Thoracic aorta (tissue), 2 donors: ENCODE measurements around the gene ZNF212. TPM values are rescaled to one million over a fixed set of nuclear protein-coding genes. Genes with fewer than 3 reads are reported as not detected.

ENCODE experiments used
- ATAC-seq: fragments of 150-250 bp; one replicate; pipeline ENCODE4 v1.8.0; 2017; ENCODE audit warnings: low read depth; ENCODE audit not compliant: insufficient number of reproducible peaks, low FRiP score
- DNase-seq: peaks from one replicate; pipeline ENCODE4 v3.0.0-alpha.2; 2020; ENCODE audit warnings: low spot score
- H3K27ac ChIP-seq, 2 donors: fragments of 200-600 bp; sonication (generic); 1 replicate in 1 of 2; 2 replicates in 1 of 2; pipeline ENCODE4 v1.5.1; 2016; ENCODE audit warnings: mild to moderate bottlenecking in 2 of 2, moderate library complexity in 2 of 2
- H3K27me3 ChIP-seq: fragments of 200-600 bp; sonication (generic); replicated peaks from 2 replicates; pipeline ENCODE4 v1.6.0; 2016; ENCODE audit warnings: mild to moderate bottlenecking; ENCODE audit not compliant: insufficient read depth
- H3K36me3 ChIP-seq: fragments of 200-600 bp; sonication (generic); one replicate; pipeline ENCODE4 v1.5.1; 2016
- H3K4me1 ChIP-seq, 2 donors: fragments of 200-600 bp; sonication (generic); 1 replicate in 1 of 2; 2 replicates in 1 of 2; pipeline versions ENCODE4 v1.5.1 to v1.6.0; 2016; ENCODE audit warnings: low read depth in 2 of 2, mild to moderate bottlenecking in 1 of 2; ENCODE audit not compliant: control insufficient read depth in 1 of 2
- H3K4me3 ChIP-seq: fragments of 200-600 bp; sonication (generic); 2 replicates; pipeline ENCODE4 v1.5.1; 2016; ENCODE audit warnings: mild to moderate bottlenecking
- H3K9me3 ChIP-seq: fragments of 200-600 bp; sonication (generic); 2 replicates; pipeline ENCODE4 v1.5.1; 2016
- total RNA-seq, 2 donors: library from RNA; depleted of rRNA; stranded (reverse); fragments of >200 nt; gene quantifications; one replicate each; pipeline versions ENCODE4 v1.1.0 to v1.2.3, GENCODE V29; 2016
- TF ChIP-seq, protein P1 (sequence below): fragments of 200-600 bp; sonication (generic); IDR thresholded peaks from one replicate; pipeline ENCODE4 v1.5.1; 2019; ENCODE audit warnings: antibody characterized with exemption

The ZNF212 gene
- total RNA-seq, 2 donors from 2014 or later, result 6.6 to 8.3 TPM

DNA sequence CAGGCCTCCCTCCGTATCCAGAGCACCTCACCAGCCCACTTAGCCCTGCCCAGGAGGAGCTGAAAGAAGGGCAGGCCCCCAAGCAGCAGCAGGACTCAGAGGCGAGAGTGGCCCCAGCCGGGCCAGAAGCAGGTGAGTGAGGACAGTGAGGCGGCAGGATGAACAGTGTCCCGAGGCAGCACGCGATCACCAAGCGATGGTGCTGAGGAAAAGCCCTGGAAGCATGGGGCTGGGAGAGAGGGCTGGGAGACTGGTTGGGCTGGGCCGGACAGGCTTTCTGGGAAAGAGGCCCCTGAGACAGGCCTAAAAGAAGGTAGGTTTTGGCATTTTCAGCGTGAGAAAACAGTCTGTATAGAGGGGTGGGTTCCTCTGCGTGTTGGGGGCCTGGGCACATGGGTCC lies 38.9 kb downstream of the ZNF212 start:
- no peak for ATAC-seq
- Histone ChIP-seq H3K27me3 (no peaks in the 10 kb centered on the region), H3K9me3 (no peaks in the 10 kb centered on the region), H3K4me3 (no peak overlapping the region), H3K27ac (no peak overlapping the region), H3K4me1 (no peaks in the 10 kb centered on the region), H3K36me3 (peaks cover 36% of the 10 kb centered on the region)
- no peak for DNase-seq
- TF ChIP-seq, protein P1, sequence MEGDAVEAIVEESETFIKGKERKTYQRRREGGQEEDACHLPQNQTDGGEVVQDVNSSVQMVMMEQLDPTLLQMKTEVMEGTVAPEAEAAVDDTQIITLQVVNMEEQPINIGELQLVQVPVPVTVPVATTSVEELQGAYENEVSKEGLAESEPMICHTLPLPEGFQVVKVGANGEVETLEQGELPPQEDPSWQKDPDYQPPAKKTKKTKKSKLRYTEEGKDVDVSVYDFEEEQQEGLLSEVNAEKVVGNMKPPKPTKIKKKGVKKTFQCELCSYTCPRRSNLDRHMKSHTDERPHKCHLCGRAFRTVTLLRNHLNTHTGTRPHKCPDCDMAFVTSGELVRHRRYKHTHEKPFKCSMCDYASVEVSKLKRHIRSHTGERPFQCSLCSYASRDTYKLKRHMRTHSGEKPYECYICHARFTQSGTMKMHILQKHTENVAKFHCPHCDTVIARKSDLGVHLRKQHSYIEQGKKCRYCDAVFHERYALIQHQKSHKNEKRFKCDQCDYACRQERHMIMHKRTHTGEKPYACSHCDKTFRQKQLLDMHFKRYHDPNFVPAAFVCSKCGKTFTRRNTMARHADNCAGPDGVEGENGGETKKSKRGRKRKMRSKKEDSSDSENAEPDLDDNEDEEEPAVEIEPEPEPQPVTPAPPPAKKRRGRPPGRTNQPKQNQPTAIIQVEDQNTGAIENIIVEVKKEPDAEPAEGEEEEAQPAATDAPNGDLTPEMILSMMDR, result no peak

GRCh38 chr7:149279111-149279743 lies 39.8 kb downstream of the ZNF212 start:
- peaks cover 36% of the 10 kb centered on the region for H3K36me3 ChIP-seq
- no peak overlapping the region for H3K27ac ChIP-seq
- no peak for DNase-seq
- TF ChIP-seq, protein P1, result no peak
- no peaks in the 10 kb centered on the region for H3K9me3 ChIP-seq
- no peak overlapping the region for H3K4me3 ChIP-seq
- ATAC-seq, result no peak
- no peaks in the 10 kb centered on the region for H3K27me3 ChIP-seq
- H3K4me1 ChIP-seq, result no peaks in the 10 kb centered on the region

- TF ChIP-seq, protein P1, result no peak
- Histone ChIP-seq H3K27ac (no peak overlapping the region), H3K4me1 (peaks cover 0 to 5% of the 10 kb centered on the region in 2 donors), H3K9me3 (no peaks in the 10 kb centered on the region), H3K4me3 (no peak overlapping the region), H3K36me3 (peaks cover 36% of the 10 kb centered on the region), H3K27me3 (no peaks in the 10 kb centered on the region)
- no peak for ATAC-seq
- DNase-seq, result no peak
These were observed 40.7 kb downstream of the ZNF212 start for GRCh38 chr7:149280151-149280550.

DNA sequence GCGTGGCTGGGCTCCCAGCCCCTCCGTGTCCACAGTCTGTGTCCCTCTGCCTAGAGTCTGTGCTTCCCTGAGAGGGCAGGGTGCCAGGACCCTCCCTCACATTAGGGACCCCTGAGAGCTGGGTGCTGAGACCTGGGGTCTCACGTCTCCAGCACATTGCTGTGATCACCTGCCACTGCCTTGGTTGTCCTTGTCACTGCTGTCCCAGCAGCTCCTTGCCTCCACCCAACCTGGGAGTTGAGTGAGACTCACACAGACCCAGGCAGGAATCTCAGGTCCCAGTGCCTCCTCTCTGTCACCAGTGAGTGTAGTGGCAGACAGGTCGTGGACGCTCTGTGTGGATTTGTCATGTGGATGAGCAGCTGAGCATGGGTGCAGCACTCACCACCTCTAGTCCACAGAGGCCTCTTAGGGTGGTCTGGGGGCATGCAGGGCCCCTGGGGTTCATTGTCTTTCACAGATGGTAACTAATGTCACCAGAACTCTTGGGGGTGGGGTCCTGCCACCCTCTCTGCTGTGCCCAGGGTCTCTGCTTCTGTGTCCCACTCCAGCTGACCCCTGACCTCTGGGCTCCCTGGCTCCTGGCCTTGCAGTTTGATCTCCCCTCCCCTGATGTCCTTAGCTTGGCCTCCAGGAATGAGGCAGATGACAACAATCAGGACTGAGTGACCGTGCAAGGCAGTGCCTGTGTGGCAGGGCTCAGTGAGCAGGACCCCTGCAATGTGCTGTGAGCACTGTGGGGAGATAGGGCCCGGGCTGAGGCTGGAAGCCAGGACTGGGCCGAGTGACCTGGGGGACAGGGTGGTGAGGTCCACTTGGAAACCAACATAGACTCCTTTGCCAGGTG lies 41.4 kb downstream of the ZNF212 start:
- ATAC-seq (no peak), DNase-seq (no peak)
- Histone ChIP-seq H3K4me3 (no peak overlapping the region), H3K9me3 (no peaks in the 10 kb centered on the region), H3K27me3 (no peaks in the 10 kb centered on the region), H3K36me3 (peaks cover 33% of the 10 kb centered on the region), H3K4me1 (peaks cover 0 to 11% of the 10 kb centered on the region in 2 donors), H3K27ac (no peak overlapping the region)
- TF ChIP-seq, protein P1, result no peak

DNA sequence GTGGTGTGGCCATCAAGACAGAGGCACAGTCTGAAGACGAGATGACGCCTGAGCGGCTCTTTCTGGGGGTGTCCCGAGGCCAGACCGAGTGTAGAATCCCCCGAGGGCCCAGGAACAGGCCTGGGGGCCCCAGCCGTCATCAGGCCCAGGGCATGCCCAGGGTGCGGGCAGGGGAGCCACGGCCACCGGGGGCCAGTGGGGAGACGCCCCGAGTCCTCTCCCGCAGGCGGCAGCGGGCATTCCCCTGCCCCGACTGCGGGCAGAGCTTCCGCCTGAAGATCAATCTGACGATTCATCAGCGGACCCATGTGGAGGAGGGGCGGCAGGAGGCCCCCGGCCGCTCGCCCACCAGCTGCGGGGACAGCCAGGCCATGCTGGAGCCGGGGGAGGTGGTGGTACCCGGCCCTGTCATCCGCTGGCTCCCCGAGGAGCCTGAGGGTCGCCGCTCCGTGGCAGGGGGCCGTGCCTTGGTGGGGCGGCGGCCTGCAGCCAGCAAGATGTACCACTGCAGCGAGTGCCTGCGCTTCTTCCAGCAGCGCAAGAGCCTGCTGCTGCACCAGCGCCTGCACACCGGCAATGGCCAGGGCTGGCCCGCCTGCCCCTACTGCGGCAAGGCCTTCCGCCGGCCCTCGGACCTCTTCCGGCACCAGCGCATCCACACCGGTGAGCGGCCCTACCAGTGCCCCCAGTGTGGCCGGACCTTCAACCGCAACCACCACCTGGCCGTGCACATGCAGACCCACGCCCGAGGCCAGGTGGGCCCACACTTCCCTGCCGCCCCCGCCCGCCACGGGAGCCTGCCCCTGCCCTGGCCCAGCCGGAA lies 42.3 kb downstream of the ZNF212 start:
- H3K27me3 ChIP-seq, result no peaks in the 10 kb centered on the region
- TF ChIP-seq, protein P1, result no peak
- H3K36me3 ChIP-seq, result peaks cover 28% of the 10 kb centered on the region
- DNase-seq, result no peak
- peaks cover 0 to 14% of the 10 kb centered on the region in 2 donors for H3K4me1 ChIP-seq
- H3K4me3 ChIP-seq, result no peak overlapping the region
- ATAC-seq, result no peak
- no peaks in the 10 kb centered on the region for H3K9me3 ChIP-seq
- no peak overlapping the region for H3K27ac ChIP-seq
